C4-2B (cell line): ENCODE data around the gene LCN10.

Source experiments
- ZFX ChIP-seq: fragments of 450-650 bp; IDR thresholded peaks from 2 replicates; pipeline ENCODE4 v1.6.1; 2017
- TF ChIP-seq, protein P1 (sequence below): fragments of 450-650 bp; conservative IDR thresholded peaks from 2 replicates; pipeline ENCODE4 v1.5.1; 2017; ENCODE audit warnings: mild to moderate bottlenecking

- TF ChIP-seq, protein P1, sequence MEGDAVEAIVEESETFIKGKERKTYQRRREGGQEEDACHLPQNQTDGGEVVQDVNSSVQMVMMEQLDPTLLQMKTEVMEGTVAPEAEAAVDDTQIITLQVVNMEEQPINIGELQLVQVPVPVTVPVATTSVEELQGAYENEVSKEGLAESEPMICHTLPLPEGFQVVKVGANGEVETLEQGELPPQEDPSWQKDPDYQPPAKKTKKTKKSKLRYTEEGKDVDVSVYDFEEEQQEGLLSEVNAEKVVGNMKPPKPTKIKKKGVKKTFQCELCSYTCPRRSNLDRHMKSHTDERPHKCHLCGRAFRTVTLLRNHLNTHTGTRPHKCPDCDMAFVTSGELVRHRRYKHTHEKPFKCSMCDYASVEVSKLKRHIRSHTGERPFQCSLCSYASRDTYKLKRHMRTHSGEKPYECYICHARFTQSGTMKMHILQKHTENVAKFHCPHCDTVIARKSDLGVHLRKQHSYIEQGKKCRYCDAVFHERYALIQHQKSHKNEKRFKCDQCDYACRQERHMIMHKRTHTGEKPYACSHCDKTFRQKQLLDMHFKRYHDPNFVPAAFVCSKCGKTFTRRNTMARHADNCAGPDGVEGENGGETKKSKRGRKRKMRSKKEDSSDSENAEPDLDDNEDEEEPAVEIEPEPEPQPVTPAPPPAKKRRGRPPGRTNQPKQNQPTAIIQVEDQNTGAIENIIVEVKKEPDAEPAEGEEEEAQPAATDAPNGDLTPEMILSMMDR: no peak
- TF ChIP-seq ZFX: no peak
Measured at GRCh38 chr9:136700304-136700703, 42.4 kb downstream of the LCN10 start.
